Stimulated activated CD4-positive, alpha-beta T cell treated with anti-CD3 and anti-CD28 coated beads, TNF-alpha, amount 100 ng/mL, for 1 hour (primary cell): ENCODE measurements around the gene MKRN2OS.

Source experiments
- DNase-seq, 3 donors: peaks; one replicate each; pipeline ENCODE4 v3.0.0-alpha.2; 2020; ENCODE audit warnings: low read depth in 3 of 3, low spot score in 1 of 3

MKRN2OS gene

DNA sequence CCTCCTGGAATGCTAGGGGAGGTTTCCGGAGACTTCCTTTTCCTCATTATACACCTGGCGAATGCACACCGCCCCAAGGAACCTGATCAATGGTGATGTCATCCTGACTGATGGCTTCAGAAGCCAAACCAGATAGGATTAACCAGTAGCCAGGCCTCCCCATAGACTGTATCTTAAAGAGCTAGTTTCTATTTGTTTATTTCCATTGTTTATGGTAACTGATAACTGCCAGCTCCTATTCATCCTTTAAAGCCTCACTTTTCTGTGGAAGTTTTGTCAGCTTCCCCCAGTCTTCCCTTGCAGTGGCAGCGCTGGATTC, at the start of gene MKRN2OS:
MKRN2OS (minus strand) TSS at position 27 of the 319 bp plus-strand sequence. CDS start 35 bp downstream, outside the sequence.
- no peak for DNase-seq

- no peak for DNase-seq
Measured at GRCh38 chr3:12593473-12593872, 48.2 kb upstream of the MKRN2OS start.

- no peak for DNase-seq
Measured at GRCh38 chr3:12591997-12592715, 46.9 kb upstream of the MKRN2OS start.

- no peak for DNase-seq
Measured at GRCh38 chr3:12591456-12591855, 46.2 kb upstream of the MKRN2OS start.

DNA sequence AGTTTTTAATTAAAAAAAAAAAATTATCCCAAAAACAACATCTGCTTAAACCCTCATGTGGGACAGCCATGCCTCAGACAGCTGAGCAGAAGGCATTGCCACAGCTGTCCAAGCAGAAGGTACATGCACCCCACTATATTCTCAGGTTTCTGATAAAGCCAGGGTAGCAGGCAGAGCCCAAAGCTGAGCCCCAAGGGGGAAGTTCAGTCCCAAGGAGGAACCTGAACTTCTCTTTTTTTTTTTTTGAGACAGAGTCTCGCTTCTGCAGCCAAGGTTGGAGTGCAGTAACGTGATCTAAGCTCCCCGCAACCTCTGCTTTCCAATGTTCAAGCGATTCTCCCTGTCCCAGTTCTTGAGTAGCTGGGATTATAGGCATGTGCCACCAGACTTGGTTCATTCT, 44.8 kb upstream of the MKRN2OS start:
- no peak for DNase-seq

- DNase-seq = no peak
Measured at GRCh38 chr3:12588039-12589009, 43.0 kb upstream of the MKRN2OS start.

- no peak for DNase-seq
Measured at GRCh38 chr3:12586403-12586802, 41.1 kb upstream of the MKRN2OS start.

DNA sequence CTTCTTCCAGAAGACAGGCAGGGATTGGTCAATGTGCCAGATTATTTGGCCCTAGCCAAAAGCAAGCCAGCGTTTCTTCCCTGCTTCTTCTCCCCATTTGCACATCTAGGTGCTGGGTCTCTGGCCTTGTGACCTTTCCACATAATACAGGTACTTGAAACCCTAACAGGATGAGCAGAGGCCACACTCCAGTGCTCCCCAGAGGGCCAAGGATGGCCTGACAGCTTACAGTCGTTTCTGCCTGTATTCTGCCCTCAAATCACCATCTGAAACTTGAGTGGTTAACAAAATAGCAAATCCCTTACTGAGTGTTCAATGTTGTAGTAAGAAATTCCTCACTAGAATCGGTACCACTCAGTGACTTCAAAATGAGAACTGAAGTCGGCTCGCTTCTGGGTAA, 40.7 kb upstream of the MKRN2OS start:
- DNase-seq = no peak

- no peak for DNase-seq
Measured at GRCh38 chr3:12585181-12585580, 39.9 kb upstream of the MKRN2OS start.

GRCh38 chr3:12584083-12584482, 38.8 kb upstream of the MKRN2OS start:
- no peak for DNase-seq

- no peak for DNase-seq
Measured at GRCh38 chr3:12583280-12583679, 38.0 kb upstream of the MKRN2OS start.

DNA sequence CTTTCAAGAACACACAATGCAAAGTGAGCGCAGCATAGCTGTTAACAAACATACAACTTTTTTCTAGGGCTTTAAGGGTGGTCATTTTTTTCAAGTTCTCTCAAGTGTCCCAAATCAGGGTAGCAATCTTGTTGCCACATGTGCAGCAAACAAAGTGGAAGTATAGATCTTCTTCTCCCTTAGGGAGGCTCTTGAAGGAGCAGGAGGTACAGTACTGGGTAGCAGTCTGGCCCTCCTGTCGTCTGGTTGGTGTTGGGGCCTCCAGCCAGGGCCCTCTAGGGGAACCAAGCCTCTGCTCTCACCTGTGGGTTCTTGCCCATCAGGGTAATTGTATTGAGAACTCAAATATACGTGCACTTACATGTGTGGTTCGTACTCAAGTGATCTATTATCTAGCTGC, 37.4 kb upstream of the MKRN2OS start:
- DNase-seq = no peak

GRCh38 chr3:12579905-12580304, 34.6 kb upstream of the MKRN2OS start:
- no peak for DNase-seq

DNA sequence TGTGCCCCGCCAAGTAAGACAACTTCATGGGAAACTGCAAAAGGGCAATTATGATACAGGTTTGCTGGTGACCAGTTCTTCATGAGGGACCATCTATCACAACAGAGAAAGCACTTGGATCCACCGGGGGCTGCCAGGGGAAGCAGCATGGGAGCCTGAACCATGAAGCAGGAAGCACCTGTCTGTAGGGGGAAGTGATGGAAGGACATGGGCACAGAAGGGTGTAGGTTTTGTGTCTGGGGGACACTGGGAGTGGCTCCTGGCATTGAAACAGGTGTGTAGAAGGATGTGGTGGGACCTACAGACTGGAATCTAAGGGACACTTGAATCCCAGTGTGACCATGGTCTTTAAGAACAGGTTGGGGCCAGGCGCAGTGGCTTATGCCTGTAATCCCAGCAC, 34.2 kb upstream of the MKRN2OS start:
- DNase-seq = no peak

DNA sequence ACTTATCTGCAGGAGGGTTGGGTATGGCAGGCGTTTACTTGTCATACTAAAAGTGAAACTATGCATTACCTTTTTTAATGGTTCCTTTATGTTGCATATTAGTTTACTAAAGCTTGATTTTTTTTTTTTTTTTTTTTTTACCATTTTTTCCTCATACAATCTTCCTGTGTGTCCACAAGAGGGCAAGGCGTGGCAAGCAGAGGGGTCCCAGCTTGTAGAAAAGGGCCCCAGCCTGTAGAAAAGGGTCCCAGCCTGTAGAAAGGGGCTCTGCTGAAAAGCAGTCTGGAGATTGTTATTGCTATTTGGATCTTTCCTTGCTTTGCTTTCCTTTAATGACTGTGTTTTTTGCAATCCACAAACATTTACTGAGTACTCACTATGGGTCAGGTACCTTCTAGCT, 33.4 kb upstream of the MKRN2OS start:
- DNase-seq = no peak

DNA sequence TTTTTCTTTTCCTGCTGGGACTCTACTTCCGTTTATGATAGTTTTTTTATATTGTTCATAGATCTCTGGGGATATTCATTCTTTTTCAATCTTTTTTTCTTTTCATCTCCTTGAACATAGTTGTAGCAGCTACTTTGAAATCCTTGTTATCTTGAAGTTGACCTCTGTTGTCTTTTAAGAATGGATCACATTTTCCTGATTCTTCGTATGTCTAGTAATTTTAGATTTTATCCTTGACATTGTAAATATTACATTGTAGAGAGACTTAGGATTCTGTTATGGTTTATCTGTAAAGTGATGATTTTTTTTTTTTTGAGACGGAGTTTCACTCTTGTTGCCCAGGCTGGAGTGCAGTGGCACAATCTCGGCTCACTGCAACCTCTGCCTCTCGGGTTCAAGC, 32.1 kb upstream of the MKRN2OS start:
- DNase-seq = no peak

GRCh38 chr3:12574661-12575060, 29.4 kb upstream of the MKRN2OS start:
- no peak for DNase-seq

DNA sequence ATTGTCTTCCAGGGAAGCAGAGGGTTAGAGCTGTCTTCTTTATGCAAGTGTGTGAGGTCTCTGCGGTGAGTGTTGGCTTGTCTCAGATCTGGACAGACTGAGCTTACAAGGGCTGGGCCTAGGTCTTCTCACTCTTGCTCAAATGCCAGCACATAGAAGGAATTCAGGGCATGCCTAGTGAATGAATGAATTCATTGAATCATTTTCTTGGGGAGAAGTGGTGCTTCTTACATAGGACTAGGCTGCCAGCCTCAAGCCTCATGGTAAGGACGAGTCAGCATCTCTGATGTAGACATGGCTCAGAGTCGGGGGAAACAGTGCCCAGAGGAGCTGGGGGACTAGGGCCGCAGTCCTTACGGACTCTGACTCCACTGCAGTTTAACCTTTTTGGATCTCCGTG, 28.8 kb upstream of the MKRN2OS start:
- DNase-seq = no peak

DNA sequence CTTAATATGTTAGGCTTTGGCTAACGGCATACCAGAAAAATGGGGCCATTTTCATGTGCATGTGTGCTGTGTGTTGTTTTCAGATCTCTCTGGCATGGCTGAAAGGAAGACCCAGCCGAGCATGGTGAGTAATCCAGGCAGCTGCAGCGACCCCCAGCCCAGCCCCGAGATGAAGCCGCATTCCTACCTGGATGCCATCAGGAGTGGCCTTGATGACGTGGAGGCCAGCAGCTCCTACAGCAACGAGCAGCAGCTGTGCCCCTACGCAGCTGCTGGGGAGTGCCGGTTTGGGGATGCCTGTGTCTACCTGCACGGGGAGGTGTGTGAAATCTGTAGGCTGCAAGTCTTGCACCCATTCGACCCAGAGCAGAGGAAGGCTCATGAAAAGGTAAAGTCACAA, 26.7 kb upstream of the MKRN2OS start:
- no peak for DNase-seq

- no peak for DNase-seq
Measured at GRCh38 chr3:12569836-12570235, 24.5 kb upstream of the MKRN2OS start.

GRCh38 chr3:12568747-12569146, 23.4 kb upstream of the MKRN2OS start:
- no peak for DNase-seq

DNA sequence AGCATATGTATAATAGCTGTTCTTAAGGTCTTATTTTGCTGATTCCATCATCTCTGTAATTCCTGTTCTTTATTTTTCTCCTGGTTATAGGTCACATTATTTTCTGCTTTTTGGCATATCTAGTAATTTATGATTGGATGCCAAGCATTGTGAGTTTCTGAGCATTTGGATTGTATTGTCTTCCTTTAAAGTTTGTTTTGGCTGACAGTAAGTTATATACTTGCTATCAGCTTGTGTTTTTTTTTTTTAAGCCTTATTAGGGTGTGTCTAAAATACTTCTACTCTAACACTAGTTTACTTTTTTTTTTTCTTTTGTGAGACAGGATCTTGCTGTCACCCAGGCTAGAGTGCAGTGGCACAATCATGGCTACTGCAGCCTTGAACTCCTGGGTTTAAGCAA, 21.7 kb upstream of the MKRN2OS start:
- no peak for DNase-seq
